HFF-Myc (cell line): ENCODE results near the gene D2HGDH.
"Not testable (repeated sequence)": the region's sequence is repeated elsewhere in the genome, so short reads cannot be mapped to it uniquely, and the experiment has no call there.

Experiments
- DNase-seq: peaks from one replicate; pipeline ENCODE4 v3.0.0-alpha.2; 2011; ENCODE audit warnings: low read depth; ENCODE audit errors: extremely low read depth
- H3K4me3 ChIP-seq: replicated peaks from 2 replicates; pipeline ENCODE4 v1.5.1; 2011; ENCODE audit warnings: low read depth, mild to moderate bottlenecking, control low read depth, low read length
- TF ChIP-seq, protein P1 (sequence below): IDR thresholded peaks from 2 replicates; pipeline ENCODE4 v1.5.1; 2012; ENCODE audit warnings: mild to moderate bottlenecking, low read depth, low read length, control low read depth; ENCODE audit errors: missing control alignments

Gene D2HGDH

DNA sequence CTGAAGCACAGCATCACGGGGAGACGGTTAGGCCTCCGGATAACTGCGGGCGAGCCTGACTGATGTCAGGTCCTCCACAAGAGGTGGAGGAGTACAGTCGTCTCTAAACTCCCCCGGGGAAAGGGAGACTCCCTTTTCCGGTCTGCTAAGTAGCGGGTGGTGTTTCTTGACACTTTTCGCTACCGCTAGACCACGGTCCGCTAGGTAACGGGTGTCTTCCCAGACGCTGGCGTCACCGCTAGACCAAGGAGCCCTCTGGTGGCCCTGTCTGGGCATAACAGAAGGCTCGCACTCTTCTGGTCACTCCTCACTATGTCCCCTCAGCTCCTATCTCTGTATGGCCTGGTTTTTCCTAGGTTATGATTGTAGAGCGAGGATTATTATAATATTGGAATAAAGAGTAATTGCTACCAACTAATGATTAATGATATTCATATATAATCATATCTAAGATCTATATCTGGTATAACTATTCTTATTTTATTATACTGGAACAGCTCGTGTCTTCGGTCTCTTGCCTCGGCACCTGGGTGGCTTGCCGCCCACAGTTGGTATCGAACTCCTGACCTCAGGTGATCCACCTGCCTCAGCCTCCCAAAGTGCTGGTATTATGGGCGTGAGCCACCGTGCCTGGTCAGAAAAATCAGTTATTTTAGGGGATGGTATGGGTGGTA lies 1.8 kb upstream of the D2HGDH start:
- not testable (repeated sequence) for DNase-seq, H3K4me3 ChIP-seq
- TF ChIP-seq, protein P1, sequence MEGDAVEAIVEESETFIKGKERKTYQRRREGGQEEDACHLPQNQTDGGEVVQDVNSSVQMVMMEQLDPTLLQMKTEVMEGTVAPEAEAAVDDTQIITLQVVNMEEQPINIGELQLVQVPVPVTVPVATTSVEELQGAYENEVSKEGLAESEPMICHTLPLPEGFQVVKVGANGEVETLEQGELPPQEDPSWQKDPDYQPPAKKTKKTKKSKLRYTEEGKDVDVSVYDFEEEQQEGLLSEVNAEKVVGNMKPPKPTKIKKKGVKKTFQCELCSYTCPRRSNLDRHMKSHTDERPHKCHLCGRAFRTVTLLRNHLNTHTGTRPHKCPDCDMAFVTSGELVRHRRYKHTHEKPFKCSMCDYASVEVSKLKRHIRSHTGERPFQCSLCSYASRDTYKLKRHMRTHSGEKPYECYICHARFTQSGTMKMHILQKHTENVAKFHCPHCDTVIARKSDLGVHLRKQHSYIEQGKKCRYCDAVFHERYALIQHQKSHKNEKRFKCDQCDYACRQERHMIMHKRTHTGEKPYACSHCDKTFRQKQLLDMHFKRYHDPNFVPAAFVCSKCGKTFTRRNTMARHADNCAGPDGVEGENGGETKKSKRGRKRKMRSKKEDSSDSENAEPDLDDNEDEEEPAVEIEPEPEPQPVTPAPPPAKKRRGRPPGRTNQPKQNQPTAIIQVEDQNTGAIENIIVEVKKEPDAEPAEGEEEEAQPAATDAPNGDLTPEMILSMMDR: peak; percentile 31

- no peak for DNase-seq
- H3K4me3 ChIP-seq: peak overlapping the region; percentile 80
- TF ChIP-seq, protein P1: no peak
Measured at GRCh38 chr2:241733391-241734207, 831 bp upstream of the D2HGDH start.

DNA sequence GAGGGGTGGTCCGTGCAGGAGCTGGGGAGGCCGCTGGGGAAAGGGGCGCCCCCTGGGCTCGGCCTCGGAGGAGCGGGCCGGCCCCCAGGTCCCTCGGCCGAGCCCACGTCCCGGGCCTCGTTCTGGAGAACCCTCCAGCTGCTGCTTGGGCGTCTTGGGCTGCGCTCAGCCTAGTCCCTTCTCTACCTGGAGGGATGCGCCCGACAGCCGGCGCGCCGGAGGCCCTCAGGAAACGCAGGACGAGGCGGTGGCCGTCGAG lies 293 bp upstream of the D2HGDH start:
- TF ChIP-seq, protein P1: no peak
- DNase-seq: no peak
- H3K4me3 ChIP-seq: peak overlapping the region; percentile 80

DNA sequence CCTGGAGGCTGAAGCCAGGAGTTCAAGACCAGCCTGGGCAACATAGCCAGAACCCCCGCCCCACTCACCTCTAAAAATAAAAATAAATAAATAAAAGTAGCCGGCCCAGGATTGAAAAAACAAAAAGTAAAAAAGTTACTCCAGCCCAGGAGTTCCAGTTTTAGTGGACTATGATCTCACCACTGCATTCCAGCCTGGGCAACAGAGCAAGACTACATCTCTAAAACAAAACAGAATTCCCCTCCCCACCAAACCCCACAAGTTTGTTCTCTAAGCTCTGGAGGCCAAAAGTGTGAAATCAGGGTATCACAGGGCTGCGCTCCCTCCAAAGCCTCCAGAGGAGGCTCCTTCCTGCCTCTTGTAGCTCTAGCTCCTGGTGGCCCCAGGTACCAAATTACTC lies 1.7 kb downstream of the D2HGDH start:
- no peak for DNase-seq
- TF ChIP-seq, protein P1: no peak
- H3K4me3 ChIP-seq: peak overlapping the region; percentile 80

- TF ChIP-seq, protein P1: no peak
- no peak overlapping the region for H3K4me3 ChIP-seq
- no peak for DNase-seq
Measured at GRCh38 chr2:241738040-241738686, 3.7 kb downstream of the D2HGDH start.

DNA sequence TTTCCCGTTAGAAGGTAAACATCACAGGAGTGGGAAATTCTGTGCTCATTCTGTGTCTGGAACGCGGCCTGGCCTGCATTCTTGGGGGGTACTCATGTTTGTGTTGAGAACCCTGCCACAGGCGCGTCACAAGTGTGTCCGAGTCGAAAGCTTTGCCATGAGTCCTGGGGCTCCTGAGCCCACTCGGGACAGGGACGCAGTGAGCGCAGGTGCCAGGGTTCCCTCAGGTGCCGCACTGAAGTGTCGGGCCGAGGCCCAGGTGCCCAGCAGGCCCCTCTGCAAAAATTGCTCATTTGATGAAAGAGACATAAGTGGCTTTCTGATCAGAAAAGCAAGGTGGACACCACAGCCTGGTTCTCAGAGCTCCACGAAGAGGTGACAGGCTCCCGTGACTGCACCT lies 4.7 kb downstream of the D2HGDH start:
- no peak overlapping the region for H3K4me3 ChIP-seq
- no peak for DNase-seq
- TF ChIP-seq, protein P1: no peak
